ENCODE data around the gene GRM8.

Gene GRM8

DNA sequence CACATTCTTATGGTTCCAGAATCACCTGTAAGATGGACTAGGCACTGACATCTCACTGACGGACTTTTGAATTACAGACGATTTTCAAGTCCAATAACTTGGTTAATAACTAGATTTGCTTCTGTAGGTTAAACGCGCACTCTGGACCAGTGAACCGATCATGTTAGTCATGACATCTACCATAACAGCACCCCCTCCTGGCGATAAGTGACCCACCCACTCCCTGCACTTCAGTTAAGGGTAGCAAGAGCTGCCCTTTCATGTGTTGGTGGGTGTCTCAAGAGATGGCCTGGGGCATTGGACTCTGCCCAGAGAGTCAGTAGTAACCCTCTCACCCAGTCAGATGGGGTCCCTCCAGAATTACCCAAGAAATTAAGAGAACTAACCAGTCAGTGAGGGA lies 12.9 kb downstream of the GRM8 start:
- no peak overlapping the region for H3K9ac ChIP-seq (ENCODE audit: low read length)
- H3K9me2 ChIP-seq (ENCODE audit: low read depth, low read length): no peaks in the 10 kb centered on the region
- H3K4me1 ChIP-seq (ENCODE audit: insufficient read depth, low read length, severe bottlenecking): no peaks in the 10 kb centered on the region
- no peaks in the 10 kb centered on the region for H3K36me3 ChIP-seq (ENCODE audit: insufficient read depth, low read length)
- H3F3A ChIP-seq (ENCODE audit: insufficient read depth, low read length): no peaks in the 10 kb centered on the region
- no peak overlapping the region for H3K4me3 ChIP-seq (ENCODE audit: low read depth, low read length, poor library complexity, severe bottlenecking)
- H2AFZ ChIP-seq (ENCODE audit: low read length): no peak overlapping the region
- no peak overlapping the region for H3K27ac ChIP-seq (ENCODE audit: low read depth, low read length, poor library complexity, severe bottlenecking)
- H3K9me3 ChIP-seq (ENCODE audit: low read length): no peaks in the 10 kb centered on the region
- TF ChIP-seq EZH2 (IDR thresholded peaks at IDR 0.05; ENCODE audit: borderline replicate concordance, low read length): no peak
- TF ChIP-seq, protein P1, sequence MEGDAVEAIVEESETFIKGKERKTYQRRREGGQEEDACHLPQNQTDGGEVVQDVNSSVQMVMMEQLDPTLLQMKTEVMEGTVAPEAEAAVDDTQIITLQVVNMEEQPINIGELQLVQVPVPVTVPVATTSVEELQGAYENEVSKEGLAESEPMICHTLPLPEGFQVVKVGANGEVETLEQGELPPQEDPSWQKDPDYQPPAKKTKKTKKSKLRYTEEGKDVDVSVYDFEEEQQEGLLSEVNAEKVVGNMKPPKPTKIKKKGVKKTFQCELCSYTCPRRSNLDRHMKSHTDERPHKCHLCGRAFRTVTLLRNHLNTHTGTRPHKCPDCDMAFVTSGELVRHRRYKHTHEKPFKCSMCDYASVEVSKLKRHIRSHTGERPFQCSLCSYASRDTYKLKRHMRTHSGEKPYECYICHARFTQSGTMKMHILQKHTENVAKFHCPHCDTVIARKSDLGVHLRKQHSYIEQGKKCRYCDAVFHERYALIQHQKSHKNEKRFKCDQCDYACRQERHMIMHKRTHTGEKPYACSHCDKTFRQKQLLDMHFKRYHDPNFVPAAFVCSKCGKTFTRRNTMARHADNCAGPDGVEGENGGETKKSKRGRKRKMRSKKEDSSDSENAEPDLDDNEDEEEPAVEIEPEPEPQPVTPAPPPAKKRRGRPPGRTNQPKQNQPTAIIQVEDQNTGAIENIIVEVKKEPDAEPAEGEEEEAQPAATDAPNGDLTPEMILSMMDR (IDR thresholded peaks at IDR 0.05; ENCODE audit: low read length): peak; percentile 82
- H3K79me2 ChIP-seq (ENCODE audit: insufficient read depth, low read length): no peaks in the 10 kb centered on the region
- no peaks in the 10 kb centered on the region for H4K20me1 ChIP-seq (ENCODE audit: insufficient read depth, low read length)
- no peaks in the 10 kb centered on the region for H3K27me3 ChIP-seq (ENCODE audit: insufficient read depth, low read length)
- H3K4me2 ChIP-seq (ENCODE audit: low read length): no peak overlapping the region

GRCh38 chr7:127233630-127234029 lies 19.1 kb downstream of the GRM8 start:
- no peak for TF ChIP-seq EZH2 (IDR thresholded peaks at IDR 0.05; ENCODE audit: borderline replicate concordance, low read length)
- TF ChIP-seq, protein P1 (IDR thresholded peaks at IDR 0.05; ENCODE audit: low read length): no peak
- no peak overlapping the region for H3K4me3 ChIP-seq (ENCODE audit: low read depth, low read length, poor library complexity, severe bottlenecking)
- no peak overlapping the region for H3K27ac ChIP-seq (ENCODE audit: low read depth, low read length, poor library complexity, severe bottlenecking)
- H4K20me1 ChIP-seq (ENCODE audit: insufficient read depth, low read length): no peaks in the 10 kb centered on the region
- no peaks in the 10 kb centered on the region for H3K9me2 ChIP-seq (ENCODE audit: low read depth, low read length)
- no peaks in the 10 kb centered on the region for H3K36me3 ChIP-seq (ENCODE audit: insufficient read depth, low read length)
- no peaks in the 10 kb centered on the region for H3K27me3 ChIP-seq (ENCODE audit: insufficient read depth, low read length)
- H3K9ac ChIP-seq (ENCODE audit: low read length): no peak overlapping the region
- H2AFZ ChIP-seq (ENCODE audit: low read length): no peak overlapping the region
- H3K9me3 ChIP-seq (ENCODE audit: low read length): no peaks in the 10 kb centered on the region
- H3K4me2 ChIP-seq (ENCODE audit: low read length): no peak overlapping the region
- H3F3A ChIP-seq (ENCODE audit: insufficient read depth, low read length): no peaks in the 10 kb centered on the region
- no peaks in the 10 kb centered on the region for H3K4me1 ChIP-seq (ENCODE audit: insufficient read depth, low read length, severe bottlenecking)
- H3K79me2 ChIP-seq (ENCODE audit: insufficient read depth, low read length): no peaks in the 10 kb centered on the region

DNA sequence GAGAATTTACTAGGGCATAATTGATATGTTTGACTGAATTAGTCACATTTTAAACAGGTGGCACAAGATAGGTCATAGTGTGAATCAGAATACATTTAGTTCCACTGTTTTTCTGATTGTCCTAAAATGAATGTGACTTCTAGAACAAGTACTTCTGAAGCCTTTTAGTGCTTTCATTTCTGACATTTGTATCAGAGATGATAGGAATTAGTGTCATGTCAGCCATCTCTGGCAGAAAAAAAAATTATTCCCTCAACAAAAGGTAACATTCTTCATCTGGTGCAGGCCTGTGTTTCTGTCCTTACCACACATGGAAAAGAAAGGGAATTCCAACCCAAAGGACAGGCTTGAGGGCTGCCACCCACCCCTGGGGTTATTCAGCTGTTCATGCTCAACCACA lies 21.3 kb downstream of the GRM8 start:
- Histone ChIP-seq H2AFZ (ENCODE audit: low read length) (no peak overlapping the region), H3K27ac (ENCODE audit: low read depth, low read length, poor library complexity, severe bottlenecking) (no peak overlapping the region), H3K79me2 (ENCODE audit: insufficient read depth, low read length) (no peaks in the 10 kb centered on the region), H3K9me3 (ENCODE audit: low read length) (no peaks in the 10 kb centered on the region), H3K27me3 (ENCODE audit: insufficient read depth, low read length) (no peaks in the 10 kb centered on the region), H4K20me1 (ENCODE audit: insufficient read depth, low read length) (no peaks in the 10 kb centered on the region), H3K4me3 (ENCODE audit: low read depth, low read length, poor library complexity, severe bottlenecking) (no peak overlapping the region), H3K4me2 (ENCODE audit: low read length) (no peak overlapping the region), H3K36me3 (ENCODE audit: insufficient read depth, low read length) (no peaks in the 10 kb centered on the region), H3F3A (ENCODE audit: insufficient read depth, low read length) (no peaks in the 10 kb centered on the region), H3K4me1 (ENCODE audit: insufficient read depth, low read length, severe bottlenecking) (no peaks in the 10 kb centered on the region), H3K9ac (ENCODE audit: low read length) (no peak overlapping the region), H3K9me2 (ENCODE audit: low read depth, low read length) (no peaks in the 10 kb centered on the region)
- TF ChIP-seq EZH2 (IDR thresholded peaks at IDR 0.05; ENCODE audit: borderline replicate concordance, low read length): no peak
- TF ChIP-seq, protein P1 (IDR thresholded peaks at IDR 0.05; ENCODE audit: low read length): no peak
